RWPE1 (cell line): ENCODE results near the gene MTHFR.

Experiments
- CTCF ChIA-PET: fragments of 350-600 bp; sonication (Branson Sonifier 250); formaldehyde crosslinking; extraction: SDS; loops from one replicate; lab custom pipeline; 2021; lab: Yijun Ruan, JAX
- POLR2A ChIA-PET: fragments of 400-600 bp; formaldehyde crosslinking; extraction: SDS; loops from one replicate; lab custom pipeline; 2020; ENCODE audit warnings: antibody characterized with exemption; ENCODE audit not compliant: low non-redundant PET; lab: Yijun Ruan, JAX
- DNase-seq: peaks from one replicate; pipeline ENCODE4 v3.0.0; 2012; ENCODE audit warnings: low spot score
- H3K27ac ChIP-seq: fragments of 450-650 bp; 2 replicates; pipeline ENCODE4 v1.5.1; 2017
- CTCF ChIP-seq: fragments of 450-650 bp; conservative IDR thresholded peaks from 2 replicates; pipeline ENCODE4 v1.5.1; 2017; ENCODE audit warnings: low read depth, mild to moderate bottlenecking

The MTHFR gene

GRCh38 chr1:11782127-11782708, 23.5 kb downstream of the MTHFR start:
- CTCF ChIA-PET = no interaction called here
- no peak overlapping the region for H3K27ac ChIP-seq
- DNase-seq = no peak
- POLR2A ChIA-PET = no interaction called here
- TF ChIP-seq CTCF = no peak

DNA sequence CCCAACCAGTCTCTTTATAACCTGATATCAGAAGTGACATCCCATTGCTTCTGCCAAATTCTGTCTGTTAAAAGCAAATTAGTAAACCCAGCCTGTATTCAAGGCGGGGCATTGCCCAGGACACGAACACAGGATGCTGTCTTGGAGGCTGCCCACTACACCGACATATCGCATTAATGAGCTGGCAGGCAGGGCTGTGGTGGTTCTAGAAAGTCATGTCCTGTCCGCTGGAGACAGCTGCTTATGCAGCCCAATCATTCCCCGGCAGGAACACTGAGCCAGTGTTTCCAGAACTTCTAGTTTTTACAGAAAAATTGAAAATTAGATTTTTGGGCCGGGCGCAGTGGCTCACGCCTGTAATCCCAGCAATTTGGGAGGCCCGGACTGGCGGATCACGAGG, 24.5 kb downstream of the MTHFR start:
- POLR2A ChIA-PET = no interaction called here

DNA sequence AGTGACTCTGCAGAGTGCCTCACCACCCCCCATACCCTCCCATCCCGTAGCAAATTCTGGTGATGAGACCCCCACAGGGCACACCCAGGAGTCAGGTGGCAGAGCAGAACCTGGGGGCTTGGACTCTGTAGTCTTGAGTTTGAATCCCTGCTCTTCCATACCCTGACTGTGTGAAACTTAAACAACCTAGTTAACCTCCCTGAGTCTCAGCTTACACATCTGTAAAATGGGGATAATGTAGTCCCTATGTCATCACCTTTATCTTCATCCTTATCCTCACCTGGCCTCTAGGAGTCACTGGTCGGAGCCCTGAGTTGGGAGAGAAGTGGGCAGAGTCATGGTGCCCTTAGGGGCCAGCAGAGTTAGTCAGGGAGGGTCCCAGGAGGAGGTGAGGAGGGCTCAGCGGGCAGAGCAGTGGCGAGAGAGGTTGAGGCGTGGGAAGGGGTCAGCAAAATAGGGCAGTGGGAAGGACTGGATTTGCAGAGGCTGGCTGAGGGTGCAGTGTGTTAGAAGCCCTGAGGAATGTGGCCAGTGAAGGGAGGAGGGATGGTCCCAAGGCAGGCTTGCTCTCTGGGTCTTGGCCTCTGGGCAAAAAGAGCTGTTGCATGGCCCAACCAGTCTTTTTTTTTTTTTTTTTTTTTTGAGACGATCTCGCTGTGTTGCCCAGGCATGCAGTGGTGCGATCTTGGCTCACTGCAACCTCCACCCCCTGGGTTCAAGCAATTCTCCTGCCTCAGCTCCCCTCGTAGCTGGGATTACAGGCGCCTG, 25.2 kb downstream of the MTHFR start:
- POLR2A ChIA-PET = no interaction called here
- TF ChIP-seq CTCF = no peak
- no peak for DNase-seq
- CTCF ChIA-PET = no interaction called here
- no peak overlapping the region for H3K27ac ChIP-seq

More for the DNA sequence above, 24.5 kb downstream of the MTHFR start:
- CTCF ChIA-PET = interaction anchor here (0.5 kb wide), 1 partner anchor 503 kb away, joined by 3 read pairs; no protein-coding TSS in a partner anchor
- H3K27ac ChIP-seq = peak overlapping the region; percentile 24
- TF ChIP-seq CTCF = no peak
- no peak for DNase-seq

GRCh38 chr1:11779715-11780379, 25.9 kb downstream of the MTHFR start:
- TF ChIP-seq CTCF = no peak
- CTCF ChIA-PET = no interaction called here
- H3K27ac ChIP-seq = no peak overlapping the region
- POLR2A ChIA-PET = no interaction called here
- no peak for DNase-seq

DNA sequence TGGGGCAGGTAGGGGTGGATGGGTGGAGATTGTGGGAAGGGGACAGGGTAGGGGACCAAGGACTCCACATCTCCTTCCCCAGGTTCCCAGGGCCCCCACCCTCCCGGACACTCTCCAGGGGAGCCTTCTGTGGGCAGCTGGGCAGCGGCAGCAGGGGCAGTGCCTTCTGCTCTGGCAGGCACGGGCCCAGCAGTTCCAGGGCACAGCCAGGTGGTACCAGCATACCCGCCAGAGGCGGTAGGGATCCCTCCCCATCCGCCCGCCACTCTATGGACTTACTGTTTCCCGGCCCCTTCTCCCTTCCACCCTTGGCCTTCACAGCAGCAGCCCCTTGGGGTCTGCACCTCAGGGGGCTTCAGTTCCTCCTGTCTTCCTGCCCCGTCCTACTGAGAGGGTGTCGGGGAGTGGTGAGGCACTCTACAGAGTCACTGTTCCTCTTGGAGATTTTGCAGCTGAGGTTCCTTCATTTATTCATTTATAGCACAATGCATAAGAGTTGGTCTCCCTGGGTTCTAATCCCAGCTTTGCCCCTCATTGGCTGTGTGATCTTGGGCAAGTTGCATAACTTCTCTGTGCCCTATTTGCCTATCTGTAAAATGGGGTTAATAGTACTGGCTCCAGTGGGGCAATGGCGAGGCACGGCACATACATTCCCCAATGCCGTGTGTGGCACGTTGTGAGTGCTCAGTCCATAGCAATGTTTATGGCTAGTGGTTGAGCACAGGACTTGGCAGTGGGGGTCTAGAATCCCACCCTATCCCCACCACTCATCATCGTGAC, 26.7 kb downstream of the MTHFR start:
- CTCF ChIA-PET = no interaction called here
- no peak for TF ChIP-seq CTCF
- no peak for DNase-seq
- POLR2A ChIA-PET = no interaction called here
- no peak overlapping the region for H3K27ac ChIP-seq

DNA sequence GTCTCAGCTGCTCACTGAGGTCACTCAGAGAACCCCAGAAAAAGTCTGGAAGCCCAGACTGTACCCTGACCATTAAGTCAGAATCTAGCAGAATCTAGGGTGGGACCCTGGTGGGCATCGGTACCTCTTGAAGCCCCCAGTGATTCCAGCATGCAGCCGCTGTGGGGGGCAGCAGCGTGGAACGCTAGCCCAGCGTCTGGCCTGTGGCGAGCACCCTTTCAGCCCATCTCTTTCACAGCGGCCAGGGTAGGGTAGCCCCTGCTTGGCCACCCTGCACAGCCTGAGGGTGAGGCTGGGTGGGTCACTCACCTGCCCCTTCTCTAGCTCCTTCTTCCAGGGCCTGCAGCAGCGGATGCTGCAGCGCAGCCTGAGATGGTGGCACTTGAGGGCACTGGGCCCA, 27.4 kb downstream of the MTHFR start:
- no peak for TF ChIP-seq CTCF
- POLR2A ChIA-PET = no interaction called here
- no peak overlapping the region for H3K27ac ChIP-seq
- no peak for DNase-seq
- CTCF ChIA-PET = interaction anchor here (0.6 to 0.7 kb wide), 3 partner anchors 25 to 505 kb away, joined by 3 read pairs; partner anchors contain the start of gene UBIAD1
